Natural killer cell (primary cell): ENCODE data around the gene GLT6D1. TPM values are rescaled to one million over a fixed set of nuclear protein-coding genes. Genes with fewer than 3 reads are reported as not detected.
"Not testable (repeated sequence)": the region's sequence is repeated elsewhere in the genome, so short reads cannot be mapped to it uniquely, and the experiment has no call there.

Experiments used
- ATAC-seq, 3 donors: fragments of 150-1000 bp in 2 of 3; fragments of 200-7000 bp in 1 of 3; cut with Tn5 transposase; 1 replicate in 1 of 3; 2 replicates in 2 of 3; pipeline ENCODE4 v1.10.0; 2021; ENCODE audit warnings: mild to moderate bottlenecking in 2 of 3, moderate library complexity in 2 of 3
- DNase-seq, 2 donors: peaks; one replicate each; pipeline versions ENCODE4 v3.0.0 to v3.0.0-alpha.2; 2013 to 2021; ENCODE audit warnings: mixed read lengths in 1 of 2
- H3K27ac ChIP-seq: one replicate; pipeline ENCODE4 v1.5.1; 2013; ENCODE audit warnings: mild to moderate bottlenecking, low read length
- H3K27me3 ChIP-seq: one replicate; pipeline ENCODE4 v1.6.1; 2013; ENCODE audit warnings: low read length; ENCODE audit not compliant: control insufficient read depth, insufficient read depth
- H3K36me3 ChIP-seq: one replicate; pipeline ENCODE4 v1.6.1; 2013; ENCODE audit warnings: low read length; ENCODE audit not compliant: control insufficient read depth, insufficient read depth
- H3K4me1 ChIP-seq: one replicate; pipeline ENCODE4 v1.6.1; 2013; ENCODE audit warnings: low read length; ENCODE audit not compliant: control insufficient read depth, insufficient read depth
- H3K4me3 ChIP-seq: one replicate; pipeline ENCODE4 v1.5.1; 2013; ENCODE audit warnings: low read length
- H3K9me3 ChIP-seq: one replicate; pipeline ENCODE4 v1.6.1; 2013; ENCODE audit warnings: low read length; ENCODE audit not compliant: control insufficient read depth, insufficient read depth
- H3K27ac Mint-ChIP-seq, 2 donors: one replicate each; pipeline ENCODE4 v1.8.0; 2022; ENCODE audit warnings: mild to moderate bottlenecking in 2 of 2, mixed read lengths in 2 of 2, moderate library complexity in 1 of 2
- H3K27me3 Mint-ChIP-seq, 2 donors: one replicate each; pipeline ENCODE4 v1.8.0; 2022; ENCODE audit warnings: low read depth in 2 of 2, mixed read lengths in 2 of 2
- H3K36me3 Mint-ChIP-seq: one replicate; pipeline ENCODE4 v1.8.0; 2022; ENCODE audit warnings: mixed read lengths
- H3K4me1 Mint-ChIP-seq, 2 donors: one replicate each; pipeline ENCODE4 v1.8.0; 2022; ENCODE audit warnings: mixed read lengths in 2 of 2
- H3K4me3 Mint-ChIP-seq: one replicate; pipeline ENCODE4 v1.8.0; 2022; ENCODE audit warnings: mild to moderate bottlenecking, moderate library complexity, mixed read lengths
- H3K9me3 Mint-ChIP-seq, 2 donors: one replicate each; pipeline ENCODE4 v1.8.0; 2022; ENCODE audit warnings: mixed read lengths in 2 of 2
- WGBS: methylation state at CpG from one replicate; pipeline ENCODE4 v1.1.7; 2013; ENCODE audit warnings: missing lambda C conversion rate; ENCODE audit not compliant: insufficient coverage; 5-methylcytosine and 5-hydroxymethylcytosine counted together
- intact Hi-C: fragments of 100-400 bp; cut with micrococcal nuclease; formaldehyde crosslinking; loops from one replicate; pipeline ENCODE4 v1.14.2; 2022
- total RNA-seq, 4 donors: library from RNA; stranded (reverse); fragments of 120-200 nt in 1 of 4; gene quantifications; one replicate each; pipeline versions ENCODE4 v1.2.3 to v1.2.4, GENCODE V29; 2013 to 2022
- TF ChIP-seq, protein P1 (sequence below): fragments of 200-600 bp; IDR thresholded peaks from one replicate; pipeline ENCODE4 v1.8.0; 2022; ENCODE audit warnings: antibody characterized with exemption

Gene GLT6D1
- total RNA-seq, 3 donors from 2014 or later (not counting 1 experiment from before 2014, with no cell fraction given), result not detected

DNA sequence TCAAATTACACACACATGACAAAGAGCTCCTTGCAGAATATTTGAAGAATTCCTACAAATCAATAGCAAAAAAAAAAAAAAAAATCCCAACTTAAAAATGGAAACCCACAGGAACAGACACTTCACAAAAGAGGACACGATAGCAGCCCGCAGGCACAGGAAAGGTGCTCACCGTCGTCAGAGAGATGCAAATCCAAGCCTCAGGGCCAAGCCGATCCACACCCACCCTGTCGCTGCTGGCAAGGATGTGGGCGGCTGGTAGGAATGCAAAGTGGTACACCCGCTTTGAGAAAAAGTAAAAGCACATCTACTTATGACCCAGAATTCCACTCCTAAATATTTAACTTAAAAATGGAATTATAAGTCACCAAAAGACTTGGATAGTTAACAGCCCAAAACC is 34.6 kb upstream of the GLT6D1 start:
- Mint-ChIP-seq H3K27ac (no peak overlapping the region), H3K4me1 (no peaks in the 10 kb centered on the region), H3K4me3 (no peak overlapping the region), H3K27me3 (peaks cover 0 to 3% of the 10 kb centered on the region in 2 donors), H3K36me3 (no peaks in the 10 kb centered on the region), H3K9me3 (no peaks in the 10 kb centered on the region)
- DNase-seq, result no peak
- no peak for ATAC-seq
- Histone ChIP-seq H3K27ac (no peak overlapping the region), H3K36me3 (no peaks in the 10 kb centered on the region), H3K27me3 (no peaks in the 10 kb centered on the region), H3K4me3 (no peak overlapping the region), H3K9me3 (no peaks in the 10 kb centered on the region), H3K4me1 (no peaks in the 10 kb centered on the region)
- WGBS, result 89% methylated on average over 8 of the region's 8 CpGs
- intact Hi-C loops, result no loop called here
- TF ChIP-seq, protein P1, sequence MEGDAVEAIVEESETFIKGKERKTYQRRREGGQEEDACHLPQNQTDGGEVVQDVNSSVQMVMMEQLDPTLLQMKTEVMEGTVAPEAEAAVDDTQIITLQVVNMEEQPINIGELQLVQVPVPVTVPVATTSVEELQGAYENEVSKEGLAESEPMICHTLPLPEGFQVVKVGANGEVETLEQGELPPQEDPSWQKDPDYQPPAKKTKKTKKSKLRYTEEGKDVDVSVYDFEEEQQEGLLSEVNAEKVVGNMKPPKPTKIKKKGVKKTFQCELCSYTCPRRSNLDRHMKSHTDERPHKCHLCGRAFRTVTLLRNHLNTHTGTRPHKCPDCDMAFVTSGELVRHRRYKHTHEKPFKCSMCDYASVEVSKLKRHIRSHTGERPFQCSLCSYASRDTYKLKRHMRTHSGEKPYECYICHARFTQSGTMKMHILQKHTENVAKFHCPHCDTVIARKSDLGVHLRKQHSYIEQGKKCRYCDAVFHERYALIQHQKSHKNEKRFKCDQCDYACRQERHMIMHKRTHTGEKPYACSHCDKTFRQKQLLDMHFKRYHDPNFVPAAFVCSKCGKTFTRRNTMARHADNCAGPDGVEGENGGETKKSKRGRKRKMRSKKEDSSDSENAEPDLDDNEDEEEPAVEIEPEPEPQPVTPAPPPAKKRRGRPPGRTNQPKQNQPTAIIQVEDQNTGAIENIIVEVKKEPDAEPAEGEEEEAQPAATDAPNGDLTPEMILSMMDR, result no peak

DNA sequence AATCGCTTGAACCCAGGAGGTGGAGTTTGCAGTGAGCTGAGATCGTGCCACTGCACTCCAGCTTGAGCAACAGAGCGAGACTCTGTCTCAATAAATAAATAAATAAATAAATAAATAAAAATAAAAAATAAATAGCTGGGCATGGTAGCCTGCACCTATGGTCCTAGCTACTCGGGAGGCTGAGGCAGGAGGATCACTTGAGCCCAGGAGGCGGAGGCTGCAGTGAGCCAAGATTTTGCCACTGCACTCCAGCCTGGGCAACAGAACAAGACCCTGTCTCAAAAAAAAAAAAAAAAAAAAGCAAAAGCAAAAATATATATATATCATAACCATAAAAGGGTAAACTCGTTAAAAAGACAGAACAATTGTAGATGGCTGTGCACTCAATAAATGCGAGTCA is 33.4 kb upstream of the GLT6D1 start:
- not testable (repeated sequence) for DNase-seq, H3K4me3 Mint-ChIP-seq, H3K27me3 ChIP-seq

DNA sequence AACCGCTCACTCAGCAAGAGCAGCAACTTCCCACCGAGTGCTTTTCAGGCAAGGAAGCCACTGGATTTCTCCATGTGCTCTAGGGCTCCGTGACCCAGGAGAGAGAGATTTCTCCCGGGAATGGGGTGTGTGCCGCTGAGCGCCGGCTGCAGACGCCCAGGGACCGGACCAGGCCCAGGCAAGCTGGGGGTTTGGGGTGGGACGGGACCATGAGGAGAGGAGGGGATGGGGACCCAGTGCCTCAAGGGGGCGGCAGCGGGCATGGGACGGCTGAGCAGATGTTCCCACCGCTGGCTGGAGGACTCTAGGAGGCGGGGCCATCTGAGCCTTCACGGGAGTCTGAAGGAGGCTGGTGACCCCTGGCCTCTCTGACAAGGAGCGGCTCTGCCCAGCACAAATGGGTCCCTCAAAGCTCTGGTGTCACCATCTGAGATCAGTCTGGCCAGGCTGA is 32.3 kb upstream of the GLT6D1 start:
- no peak overlapping the region for H3K27ac Mint-ChIP-seq
- no peaks in the 10 kb centered on the region for H3K9me3 Mint-ChIP-seq
- Histone ChIP-seq H3K27me3 (no peaks in the 10 kb centered on the region), H3K36me3 (no peaks in the 10 kb centered on the region), H3K9me3 (no peaks in the 10 kb centered on the region), H3K4me1 (no peaks in the 10 kb centered on the region), H3K4me3 (no peak overlapping the region), H3K27ac (no peak overlapping the region)
- ATAC-seq, result no peak
- TF ChIP-seq, protein P1, result no peak
- intact Hi-C loops, result no loop called here
- H3K36me3 Mint-ChIP-seq, result no peaks in the 10 kb centered on the region
- WGBS, result 58% methylated on average over 17 of the region's 17 CpGs
- no peak overlapping the region for H3K4me3 Mint-ChIP-seq
- H3K4me1 Mint-ChIP-seq, result no peaks in the 10 kb centered on the region
- no peak for DNase-seq
- peaks cover 0 to 3% of the 10 kb centered on the region in 2 donors for H3K27me3 Mint-ChIP-seq

More for the DNA sequence above, 33.4 kb upstream of the GLT6D1 start:
- H3K4me3 ChIP-seq, H3K27ac ChIP-seq, H3K27ac Mint-ChIP-seq, H3K36me3 Mint-ChIP-seq, H3K9me3 Mint-ChIP-seq, H3K27me3 Mint-ChIP-seq, H3K36me3 ChIP-seq, H3K4me1 Mint-ChIP-seq, intact Hi-C loops, ATAC-seq, H3K4me1 ChIP-seq, H3K9me3 ChIP-seq: not testable (repeated sequence)
- WGBS, result 98% methylated on average over 5 of the region's 7 CpGs

DNA sequence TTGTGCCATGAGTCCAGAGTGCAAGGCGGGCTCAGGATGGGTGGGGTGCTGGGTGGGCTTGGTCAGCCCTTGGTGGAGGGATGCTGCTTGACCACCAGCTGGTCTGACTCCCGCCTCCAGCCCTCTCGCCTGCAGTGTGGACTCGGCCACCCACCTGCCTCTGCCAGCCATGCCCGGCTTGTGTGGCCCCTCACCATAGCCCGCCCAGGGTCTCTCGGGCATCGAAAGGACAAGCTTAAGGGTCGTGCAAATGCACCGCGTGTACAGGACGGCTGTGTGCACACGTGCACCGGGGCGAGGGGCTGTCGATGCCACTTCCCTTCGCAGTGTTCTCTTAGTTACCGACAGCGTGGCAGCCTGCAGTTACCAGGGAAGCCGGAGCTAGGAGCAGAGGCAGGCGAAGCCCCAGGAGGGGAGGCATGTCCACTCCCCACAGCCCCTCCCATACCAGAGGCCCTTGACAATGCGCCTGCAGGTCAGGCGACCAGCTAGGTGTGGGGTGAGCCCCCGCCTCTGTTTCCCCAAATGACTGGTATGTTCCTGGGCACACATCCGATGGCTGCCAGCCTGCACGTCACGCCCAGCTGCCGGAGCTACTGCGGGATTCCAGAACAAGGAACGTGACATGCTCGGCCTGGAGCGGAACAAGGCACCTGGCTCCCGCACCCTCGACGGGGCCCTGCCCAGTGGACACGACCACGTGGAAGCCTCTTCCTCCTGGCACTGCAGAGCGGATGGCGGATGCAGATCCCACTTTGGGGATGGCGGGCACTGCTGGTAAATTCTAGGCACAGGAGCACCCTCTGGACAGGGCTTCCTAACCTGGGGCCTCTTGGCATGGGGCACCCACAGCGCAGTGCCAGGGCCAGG is 31.6 kb upstream of the GLT6D1 start:
- ATAC-seq (no peak), DNase-seq (no peak)
- intact Hi-C loops, result no loop called here
- no peaks in the 10 kb centered on the region for H3K27me3 ChIP-seq
- WGBS, result 90% methylated on average over 41 of the region's 41 CpGs
- H3K27me3 Mint-ChIP-seq, result peaks cover 0 to 3% of the 10 kb centered on the region in 2 donors
- no peak overlapping the region for H3K27ac ChIP-seq
- TF ChIP-seq, protein P1, result no peak
- H3K4me3 Mint-ChIP-seq, result no peak overlapping the region
- H3K36me3 Mint-ChIP-seq, result no peaks in the 10 kb centered on the region
- H3K4me1 ChIP-seq, result no peaks in the 10 kb centered on the region
- H3K27ac Mint-ChIP-seq, result no peak overlapping the region
- H3K4me3 ChIP-seq, result no peak overlapping the region
- H3K36me3 ChIP-seq, result no peaks in the 10 kb centered on the region
- H3K9me3 Mint-ChIP-seq, result no peaks in the 10 kb centered on the region
- no peaks in the 10 kb centered on the region for H3K4me1 Mint-ChIP-seq
- no peaks in the 10 kb centered on the region for H3K9me3 ChIP-seq
